ENCODE data around the gene EIF1.
"Not testable (repeated sequence)": the region's sequence is repeated elsewhere in the genome, so short reads cannot be mapped to it uniquely, and the experiment has no call there.

Gene EIF1

DNA sequence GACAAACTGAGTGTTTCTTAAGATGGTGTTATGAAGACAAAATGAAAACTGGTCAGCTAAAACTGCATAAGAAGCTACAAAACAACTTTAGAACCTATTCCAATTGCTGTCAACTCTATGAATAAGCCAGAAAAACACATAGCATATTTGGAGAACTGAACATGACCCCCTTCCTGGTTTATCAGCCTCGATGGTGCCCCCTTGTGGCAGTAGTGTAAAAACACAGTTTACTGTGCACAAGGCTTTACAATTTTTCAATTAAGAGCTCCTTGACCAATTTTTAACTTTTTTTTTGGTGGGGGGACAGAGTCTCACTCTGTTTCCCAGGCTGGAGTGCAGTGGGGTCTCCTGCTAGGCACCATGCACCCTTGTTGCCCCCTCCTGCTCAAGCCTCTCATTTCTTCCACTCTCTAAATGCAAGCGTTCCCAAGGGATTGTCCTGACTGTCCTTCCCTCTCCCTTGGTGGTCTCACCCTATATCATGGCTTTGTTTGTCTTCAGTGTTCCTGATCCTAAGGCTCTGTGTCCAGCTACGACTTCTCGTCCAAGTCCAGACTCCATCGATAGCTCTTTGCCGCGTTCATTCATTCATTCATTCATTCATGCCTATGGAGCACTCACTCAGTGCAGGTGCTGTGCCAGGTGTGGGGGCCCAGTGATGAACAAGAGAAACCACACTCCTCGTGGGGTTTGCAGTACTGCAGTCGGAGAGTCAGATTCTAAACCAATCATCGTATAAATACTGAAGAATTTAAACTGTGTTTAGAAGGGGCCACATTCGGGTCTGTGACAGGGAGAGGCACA lies 7.5 kb downstream of the EIF1 start:
- peak in 1 of 2 donors; percentile 77 for DNase-seq
- H3K4me1 ChIP-seq: peaks cover 0 to 27% (median 17%) of the 10 kb centered on the region in 4 donors
- peaks cover 40 to 46% (median 43%) of the 10 kb centered on the region in 3 donors for H3K36me3 ChIP-seq
- intact Hi-C loops (cut with DNase I; ENCODE audit: low total_unique reads): no loop called here
- TF ChIP-seq, protein P1, sequence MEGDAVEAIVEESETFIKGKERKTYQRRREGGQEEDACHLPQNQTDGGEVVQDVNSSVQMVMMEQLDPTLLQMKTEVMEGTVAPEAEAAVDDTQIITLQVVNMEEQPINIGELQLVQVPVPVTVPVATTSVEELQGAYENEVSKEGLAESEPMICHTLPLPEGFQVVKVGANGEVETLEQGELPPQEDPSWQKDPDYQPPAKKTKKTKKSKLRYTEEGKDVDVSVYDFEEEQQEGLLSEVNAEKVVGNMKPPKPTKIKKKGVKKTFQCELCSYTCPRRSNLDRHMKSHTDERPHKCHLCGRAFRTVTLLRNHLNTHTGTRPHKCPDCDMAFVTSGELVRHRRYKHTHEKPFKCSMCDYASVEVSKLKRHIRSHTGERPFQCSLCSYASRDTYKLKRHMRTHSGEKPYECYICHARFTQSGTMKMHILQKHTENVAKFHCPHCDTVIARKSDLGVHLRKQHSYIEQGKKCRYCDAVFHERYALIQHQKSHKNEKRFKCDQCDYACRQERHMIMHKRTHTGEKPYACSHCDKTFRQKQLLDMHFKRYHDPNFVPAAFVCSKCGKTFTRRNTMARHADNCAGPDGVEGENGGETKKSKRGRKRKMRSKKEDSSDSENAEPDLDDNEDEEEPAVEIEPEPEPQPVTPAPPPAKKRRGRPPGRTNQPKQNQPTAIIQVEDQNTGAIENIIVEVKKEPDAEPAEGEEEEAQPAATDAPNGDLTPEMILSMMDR (IDR thresholded peaks at IDR 0.05): peak; percentile 63 to 84
- H3K27ac ChIP-seq: peak overlapping the region in 1 of 2 donors; percentile 47
- H3K4me3 ChIP-seq: no peak overlapping the region
- peaks cover 0 to 2% of the 10 kb centered on the region in 2 donors for H3K27me3 ChIP-seq
- H3K9me3 ChIP-seq: no peaks in the 10 kb centered on the region

DNA sequence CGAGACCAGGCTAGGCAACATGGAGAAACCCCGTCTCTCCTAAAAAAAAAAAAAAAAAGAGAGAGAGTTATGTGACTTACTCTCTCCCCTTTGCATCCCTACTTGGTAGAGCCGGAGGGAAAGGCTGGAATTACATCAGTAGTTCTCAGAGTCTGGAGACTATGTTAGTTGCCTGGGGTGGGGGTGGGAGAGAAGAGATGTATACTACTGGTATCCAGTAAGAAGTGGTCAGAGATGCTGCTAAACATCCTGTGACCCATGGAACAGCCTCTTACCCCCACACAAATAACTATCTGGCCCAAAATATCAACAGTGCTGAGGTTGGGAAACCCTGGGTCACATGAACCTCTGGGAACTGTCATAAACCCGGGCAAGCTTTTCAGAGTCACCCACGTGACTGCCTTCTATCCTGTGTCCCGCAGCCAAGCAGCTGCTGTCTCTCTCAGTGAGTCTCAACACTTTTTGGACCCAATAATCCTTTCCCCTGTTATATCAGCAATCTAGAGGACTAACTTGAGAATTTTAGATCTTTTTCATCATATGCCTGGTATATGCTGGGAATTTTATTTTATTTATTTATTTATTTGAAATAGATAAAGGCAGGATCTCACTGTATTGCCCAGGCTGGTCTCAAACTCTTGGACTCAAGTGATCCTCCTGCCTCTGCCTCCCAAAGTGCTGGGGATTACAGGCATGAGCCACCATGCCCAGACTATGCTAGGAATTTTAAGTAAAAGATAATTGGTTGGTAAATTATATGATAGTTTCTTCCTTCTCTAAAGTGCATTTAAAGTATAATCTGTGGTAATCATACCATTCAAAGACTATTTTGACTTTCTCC lies 8.7 kb downstream of the EIF1 start:
- DNase-seq: peak; percentile 87 to 91
- Histone ChIP-seq H3K9me3 (no peaks in the 10 kb centered on the region), H3K27ac (no peak overlapping the region), H3K4me1 (peaks cover 0 to 17% (median 11%) of the 10 kb centered on the region in 4 donors), H3K4me3 (no peak overlapping the region), H3K27me3 (peaks cover 0 to 5% of the 10 kb centered on the region in 2 donors), H3K36me3 (peaks cover 29 to 34% (median 32%) of the 10 kb centered on the region in 3 donors)
- TF ChIP-seq, protein P1 (IDR thresholded peaks at IDR 0.05): no peak
- intact Hi-C loops (cut with DNase I; ENCODE audit: low total_unique reads): no loop called here

DNA sequence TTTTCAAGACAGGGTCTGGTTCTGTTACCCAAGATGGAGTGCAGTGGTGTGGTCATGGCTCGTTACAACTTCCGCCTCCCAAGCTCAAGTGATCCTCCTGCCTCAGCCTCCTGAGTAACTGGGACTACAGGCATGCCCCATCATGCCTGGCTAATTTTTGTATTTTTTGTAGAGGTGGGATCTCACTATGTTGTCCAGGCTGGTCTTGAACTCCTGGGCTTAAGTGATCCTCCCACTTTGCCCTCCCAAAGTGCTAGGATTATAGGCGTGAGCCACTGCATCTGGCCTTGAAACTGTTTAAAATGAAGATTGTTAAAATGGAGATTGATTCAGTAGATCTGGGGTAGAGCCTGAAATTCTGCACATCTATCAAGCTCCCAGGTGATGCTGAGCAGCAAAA lies 12.2 kb downstream of the EIF1 start:
- H3K4me3 ChIP-seq; H3K9me3 ChIP-seq; H3K27me3 ChIP-seq; H3K27ac ChIP-seq; intact Hi-C loops (cut with DNase I; ENCODE audit: low total_unique reads); DNase-seq; H3K36me3 ChIP-seq: not testable (repeated sequence)
- peaks cover 0 to 13% (median 8%) of the 10 kb centered on the region in 4 donors for H3K4me1 ChIP-seq

DNA sequence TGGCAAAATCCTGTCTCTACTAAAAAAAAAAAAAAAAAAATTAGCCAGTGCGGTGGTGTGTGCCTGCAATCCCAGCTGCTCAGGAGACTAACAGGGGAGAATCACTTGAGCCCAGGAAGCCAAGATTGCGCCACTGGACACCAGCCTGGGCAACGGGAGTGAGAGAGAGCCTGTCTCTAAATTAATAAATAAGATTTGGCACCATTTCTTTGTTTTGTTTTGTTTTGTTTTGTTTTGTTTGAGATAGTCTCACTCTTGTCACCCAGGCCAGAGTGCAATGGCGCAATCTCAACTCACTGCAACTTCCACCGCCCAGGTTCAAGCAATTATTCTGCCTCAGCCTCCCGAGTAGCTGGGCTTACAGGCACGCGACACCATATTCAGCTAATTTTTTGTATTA lies 14.0 kb downstream of the EIF1 start:
- no peak overlapping the region for H3K27ac ChIP-seq
- no peak overlapping the region for H3K4me3 ChIP-seq
- no peaks in the 10 kb centered on the region for H3K36me3 ChIP-seq
- peaks cover 0 to 5% of the 10 kb centered on the region in 2 donors for H3K27me3 ChIP-seq
- intact Hi-C loops (cut with DNase I; ENCODE audit: low total_unique reads): no loop called here
- TF ChIP-seq, protein P1 (IDR thresholded peaks at IDR 0.05): no peak
- H3K9me3 ChIP-seq: no peaks in the 10 kb centered on the region
- DNase-seq: no peak
- no peaks in the 10 kb centered on the region for H3K4me1 ChIP-seq

DNA sequence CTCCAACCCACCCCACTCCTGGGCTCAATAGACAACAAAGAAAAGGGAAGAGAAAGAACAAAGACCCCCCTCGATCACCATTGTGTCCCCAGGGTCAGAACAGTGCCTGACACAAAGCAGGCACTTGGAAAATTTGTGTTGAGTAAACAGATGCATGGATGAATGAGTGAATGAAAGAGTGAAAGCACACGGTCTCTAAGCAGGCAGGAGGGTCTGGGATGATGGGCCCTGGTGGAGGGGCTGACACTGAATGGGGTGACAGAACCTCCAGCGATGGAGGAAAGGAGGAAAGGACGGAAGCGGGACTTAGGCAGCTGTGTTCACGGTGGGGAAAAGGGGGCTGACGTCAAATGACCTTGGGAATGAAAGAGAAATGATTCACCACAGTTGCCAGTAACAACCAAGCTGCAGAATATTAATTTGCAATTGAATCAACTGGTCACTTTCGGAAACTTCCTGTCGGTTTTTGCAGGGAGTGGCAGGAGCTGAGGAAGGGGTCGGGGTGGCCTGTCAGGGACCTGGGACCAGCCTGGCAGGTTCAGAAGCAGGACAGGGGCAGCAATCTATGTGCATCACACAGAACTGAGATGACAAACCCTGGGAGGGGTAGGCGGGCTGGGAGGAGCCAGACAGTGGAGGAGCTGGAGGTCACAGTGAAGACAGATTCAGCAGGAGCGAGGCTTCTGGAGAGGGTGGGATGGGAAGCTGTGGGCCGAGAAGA lies 16.7 kb downstream of the EIF1 start:
- intact Hi-C loops (cut with DNase I; ENCODE audit: low total_unique reads): no loop called here
- DNase-seq: no peak
- H3K9me3 ChIP-seq: no peaks in the 10 kb centered on the region
- H3K27ac ChIP-seq: no peak overlapping the region
- TF ChIP-seq, protein P1 (IDR thresholded peaks at IDR 0.05): no peak
- no peaks in the 10 kb centered on the region for H3K36me3 ChIP-seq
- peaks cover 0 to 7% of the 10 kb centered on the region in 2 donors for H3K27me3 ChIP-seq
- no peak overlapping the region for H3K4me3 ChIP-seq
- no peaks in the 10 kb centered on the region for H3K4me1 ChIP-seq

Measured in tibial artery (tissue), 4 donors.